GM18502 (cell line): Measurements from ENCODE around the gene DDTL.
"Not testable (repeated sequence)": the region's sequence is repeated elsewhere in the genome, so short reads cannot be mapped to it uniquely, and the experiment has no call there.

Experiments
- ATAC-seq: cut with Tn5 transposase; IDR thresholded peaks from one replicate; pipeline ENCODE4 v1.9.1; 2021; ENCODE audit warnings: mild to moderate bottlenecking; ENCODE audit not compliant: unreplicated experiment, poor library complexity

DDTL gene

DNA sequence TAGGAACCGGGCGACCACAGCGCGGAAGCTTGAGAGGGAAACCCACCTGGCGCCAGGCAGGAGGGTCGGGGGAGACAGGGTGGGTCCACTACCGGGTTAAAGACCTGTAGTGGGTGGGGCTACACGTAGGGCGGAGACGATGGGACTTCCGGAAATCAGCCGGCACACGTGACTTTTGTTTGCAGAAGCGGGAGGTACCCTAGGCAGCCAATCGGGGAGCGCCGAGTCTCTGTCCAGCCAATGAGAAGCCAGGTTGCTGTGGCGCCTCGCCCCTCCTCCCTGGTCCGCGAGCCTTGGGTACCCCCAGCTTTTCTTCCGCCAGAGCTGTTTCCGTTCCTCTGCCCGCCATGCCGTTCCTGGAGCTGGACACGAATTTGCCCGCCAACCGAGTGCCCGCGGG is at the start of gene DDTL:
Gene DDTL, plus strand, starts transcription at position 321 of the 400 bp plus-strand sequence. Its CDS starts 27 bp downstream, at position 348.
- peak; percentile 88 for ATAC-seq

DNA sequence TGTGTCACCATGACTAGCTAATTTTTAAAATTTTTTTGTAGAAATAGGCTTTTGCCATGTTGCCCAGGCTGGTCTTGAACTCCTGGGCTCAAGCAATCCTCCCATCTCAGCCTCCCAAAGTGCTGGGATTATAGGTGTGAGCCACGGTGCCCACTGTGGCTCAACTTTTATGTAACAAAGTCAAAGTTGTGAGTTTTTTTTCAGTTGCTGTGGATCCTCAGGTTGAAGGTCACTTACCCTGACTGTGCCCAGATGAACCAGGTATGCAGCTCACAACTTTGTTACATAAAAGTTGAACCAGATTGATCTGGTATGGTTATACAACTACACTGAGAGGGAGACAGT is 46.4 kb upstream of the DDTL start:
- not testable (repeated sequence) for ATAC-seq

- ATAC-seq = not testable (repeated sequence)
Observed at GRCh38 chr22:23921586-23922201, 45.0 kb upstream of the DDTL start.

- no peak for ATAC-seq
Observed at GRCh38 chr22:23922921-23923320, 43.8 kb upstream of the DDTL start.

- ATAC-seq = no peak
Observed at GRCh38 chr22:23925020-23925606, 41.6 kb upstream of the DDTL start.

- no peak for ATAC-seq
Observed at GRCh38 chr22:23926561-23926960, 40.1 kb upstream of the DDTL start.

GRCh38 chr22:23938328-23939016 is 28.2 kb upstream of the DDTL start:
- no peak for ATAC-seq

GRCh38 chr22:23939017-23939357 is 27.7 kb upstream of the DDTL start:
- no peak for ATAC-seq

- ATAC-seq = not testable (repeated sequence)
Observed at GRCh38 chr22:23940166-23940565, 26.5 kb upstream of the DDTL start.

GRCh38 chr22:23947391-23947790 is 19.3 kb upstream of the DDTL start:
- not testable (repeated sequence) for ATAC-seq

DNA sequence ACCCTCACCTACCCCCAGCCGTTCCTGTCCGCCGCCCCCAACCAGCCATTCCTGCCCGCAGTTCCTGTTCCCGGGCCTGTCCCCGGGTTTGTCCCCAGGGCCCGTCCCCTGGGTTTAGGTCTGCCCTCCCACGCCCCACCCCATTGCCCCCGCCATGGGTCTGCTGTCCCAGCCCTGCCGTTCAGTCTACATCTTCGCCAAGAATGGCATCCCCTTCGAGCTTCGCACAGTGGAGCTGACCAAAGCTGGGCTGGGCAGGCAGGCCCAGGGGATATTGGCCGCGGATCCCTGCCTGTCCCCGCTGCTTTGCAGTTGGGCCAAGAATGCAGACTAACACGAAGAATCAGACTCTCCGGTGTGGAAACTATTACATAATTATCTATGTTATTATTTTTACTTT is 16.9 kb upstream of the DDTL start:
- ATAC-seq = not testable (repeated sequence)

GRCh38 chr22:23951383-23951782 is 15.3 kb upstream of the DDTL start:
- ATAC-seq = not testable (repeated sequence)

DNA sequence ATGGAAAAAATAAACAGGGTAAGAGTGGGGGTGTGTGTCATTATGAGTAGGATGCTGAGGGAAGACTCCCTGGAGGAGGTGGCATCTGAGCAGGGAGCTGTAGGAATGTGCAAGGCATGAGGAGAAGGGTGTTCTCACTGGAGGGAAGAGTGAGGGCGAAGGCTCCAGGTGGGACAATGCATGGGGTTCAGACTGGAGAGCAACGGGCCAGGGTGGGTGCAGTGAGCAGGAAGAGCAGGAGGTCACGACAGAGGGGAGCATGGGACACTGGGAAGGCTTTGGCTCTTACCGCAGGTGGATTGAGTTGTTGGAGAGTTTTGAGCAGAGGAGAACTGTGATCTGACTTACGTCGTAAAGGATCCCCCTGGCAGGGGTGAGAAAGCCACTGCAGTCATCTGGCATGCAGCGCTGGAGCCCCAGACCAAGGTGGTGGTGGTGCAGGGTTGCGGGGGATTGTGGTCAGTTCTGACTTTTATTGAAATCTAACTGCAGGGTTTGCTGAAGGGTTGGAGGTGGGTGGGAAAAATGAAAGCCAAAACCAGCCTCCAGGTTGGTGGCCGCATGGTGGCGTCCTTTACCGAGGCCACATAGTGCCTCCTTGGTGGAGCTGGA is 13.8 kb upstream of the DDTL start:
- not testable (repeated sequence) for ATAC-seq

DNA sequence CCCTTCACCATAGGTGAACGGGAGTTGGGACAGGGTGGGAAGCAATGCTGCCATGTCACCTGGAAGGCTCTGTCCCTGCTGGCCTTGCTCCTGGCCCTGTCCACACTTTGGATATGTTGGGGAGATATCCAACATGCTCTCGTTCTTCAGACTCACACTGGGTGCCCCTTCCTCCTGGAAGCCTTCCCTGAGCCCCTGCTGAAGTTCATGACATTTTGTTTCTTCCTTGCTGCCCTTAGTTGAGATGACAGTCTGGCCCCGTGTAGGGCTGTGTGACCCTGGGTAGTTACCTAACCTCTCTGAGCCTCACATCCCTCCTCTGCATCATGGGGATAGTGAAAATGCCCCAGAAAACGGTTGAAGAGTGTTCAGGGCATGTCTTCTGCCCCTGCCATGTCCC is 13.2 kb upstream of the DDTL start:
- not testable (repeated sequence) for ATAC-seq

GRCh38 chr22:23954193-23954990 is 12.3 kb upstream of the DDTL start:
- not testable (repeated sequence) for ATAC-seq

- not testable (repeated sequence) for ATAC-seq
Observed at GRCh38 chr22:23954991-23955305, 11.7 kb upstream of the DDTL start.

GRCh38 chr22:23955886-23956285 is 10.8 kb upstream of the DDTL start:
- not testable (repeated sequence) for ATAC-seq

GRCh38 chr22:23956301-23956900 is 10.3 kb upstream of the DDTL start:
- not testable (repeated sequence) for ATAC-seq

GRCh38 chr22:23961084-23961771 is 5.5 kb upstream of the DDTL start, which contains the start of gene GSTT2B:
TSS of gene GSTT2B (minus strand) at chr22:23961195. CDS start at chr22:23961131, 64 bp downstream.
- ATAC-seq = not testable (repeated sequence)

DNA sequence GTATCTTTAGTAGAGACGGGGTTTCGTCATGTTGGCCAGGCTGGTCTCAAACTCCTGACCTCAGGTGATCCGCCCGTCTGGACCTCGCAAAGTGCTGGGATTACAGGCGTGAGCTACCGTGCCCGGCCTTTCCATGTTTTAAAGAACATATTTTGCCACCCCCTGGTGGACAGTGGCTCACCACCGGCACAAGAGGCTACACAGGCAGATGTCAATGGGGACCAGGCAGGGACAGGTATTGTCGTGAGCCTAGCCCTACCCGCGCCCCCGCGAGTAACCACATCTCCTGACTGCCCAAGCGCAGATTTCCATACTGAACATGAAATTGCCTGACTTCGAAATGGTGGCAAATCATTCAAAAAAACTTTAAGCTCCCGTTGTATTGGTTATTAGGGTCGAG is 594 bp upstream of the DDTL start:
- ATAC-seq = peak; percentile 35
